Large intestine (tissue), 12 donors: ENCODE data around the gene SPIB. TPM values are rescaled to one million over a fixed set of nuclear protein-coding genes. Genes with fewer than 3 reads are reported as not detected.

Experiments
- DNase-seq, 2 donors: peaks; one replicate each; pipeline versions ENCODE4 v3.0.0 to v3.0.0-alpha.2; 2013
- H3K27ac ChIP-seq: one replicate; pipeline ENCODE4 v1.5.1; 2013; ENCODE audit warnings: low read length
- H3K27me3 ChIP-seq: 2 replicates; pipeline ENCODE4 v1.6.1; 2013; ENCODE audit warnings: low read length; ENCODE audit not compliant: control insufficient read depth, insufficient read depth
- H3K36me3 ChIP-seq: 2 replicates; pipeline ENCODE4 v1.6.1; 2013; ENCODE audit warnings: low read length; ENCODE audit not compliant: control insufficient read depth, insufficient read depth
- H3K4me1 ChIP-seq: one replicate; pipeline ENCODE4 v1.6.1; 2013; ENCODE audit warnings: low read length; ENCODE audit not compliant: control insufficient read depth, insufficient read depth
- H3K4me3 ChIP-seq: one replicate; pipeline ENCODE4 v1.5.1; 2013; ENCODE audit warnings: low read length
- H3K9me3 ChIP-seq: one replicate; pipeline ENCODE4 v1.6.1; 2013; ENCODE audit warnings: mild to moderate bottlenecking, low read depth, low read length, moderate library complexity; ENCODE audit not compliant: control insufficient read depth
- WGBS: methylation state at CpG from one replicate; pipeline ENCODE4 v1.1.5; 2013; ENCODE audit warnings: low lambda C conversion rate; ENCODE audit not compliant: insufficient coverage; 5-methylcytosine and 5-hydroxymethylcytosine counted together
- long read RNA-seq, 11 donors: transcript quantifications; one replicate each; lab custom pipeline, GENCODE V29; 2026
- polyA plus RNA-seq: library from polyadenylated mRNA; unstranded; fragments of 120-200 nt; gene quantifications from one replicate; pipeline ENCODE4 v1.2.1, GENCODE V29; 2013

SPIB gene
- 13.5 TPM for polyA plus RNA-seq
- long read RNA-seq, donor 1, transcript SPIB-205 (6 exons, 3,791 nt) = major isoform, 6 of 8 reads
- long read RNA-seq, donor 1, partial matches to known transcripts = 0 of 8 reads
- long read RNA-seq, donor 1, other reads (novel, unspliced or antisense) = 0 of 8 reads
- long read RNA-seq, donor 2, transcript SPIB-205 (6 exons, 3,791 nt) = major isoform, 5 of 5 reads
- long read RNA-seq, donor 2, partial matches to known transcripts = 0 of 5 reads
- long read RNA-seq, donor 2, other reads (novel, unspliced or antisense) = 0 of 5 reads
- long read RNA-seq, donor 3, partial matches to known transcripts = 0 of 9 reads
- long read RNA-seq, donor 3, other reads (novel, unspliced or antisense) = 0 of 9 reads
- long read RNA-seq, donor 4, partial matches to known transcripts = 0 of 2 reads
- long read RNA-seq, donor 4, other reads (novel, unspliced or antisense) = 0 of 2 reads
- long read RNA-seq, donor 5, transcript SPIB-205 (6 exons, 3,791 nt) = major isoform, 7 of 7 reads
- long read RNA-seq, donor 5, partial matches to known transcripts = 0 of 7 reads
- long read RNA-seq, donor 5, other reads (novel, unspliced or antisense) = 0 of 7 reads
- long read RNA-seq, donor 6, partial matches to known transcripts = 10 of 16 reads
- long read RNA-seq, donor 6, other reads (novel, unspliced or antisense) = 0 of 16 reads
- long read RNA-seq, donor 7, transcript SPIB-205 (6 exons, 3,791 nt) = major isoform, 8 of 9 reads
- long read RNA-seq, donor 7, partial matches to known transcripts = 0 of 9 reads
- long read RNA-seq, donor 7, other reads (novel, unspliced or antisense) = 0 of 9 reads
- long read RNA-seq, donor 8, transcript SPIB-205 (6 exons, 3,791 nt) = major isoform, 6 of 6 reads
- long read RNA-seq, donor 8, partial matches to known transcripts = 0 of 6 reads
- long read RNA-seq, donor 8, other reads (novel, unspliced or antisense) = 0 of 6 reads
- long read RNA-seq, donor 9, transcript SPIB-205 (6 exons, 3,791 nt) = major isoform, 6 of 8 reads
- long read RNA-seq, donor 9, partial matches to known transcripts = 0 of 8 reads
- long read RNA-seq, donor 9, other reads (novel, unspliced or antisense) = 0 of 8 reads
- long read RNA-seq, donor 10, transcript SPIB-205 (6 exons, 3,791 nt) = major isoform, 6 of 7 reads
- long read RNA-seq, donor 10, partial matches to known transcripts = 0 of 7 reads
- long read RNA-seq, donor 10, other reads (novel, unspliced or antisense) = 0 of 7 reads
- long read RNA-seq, donor 11, partial matches to known transcripts = 0 of 5 reads
- long read RNA-seq, donor 11, other reads (novel, unspliced or antisense) = 0 of 5 reads

- Histone ChIP-seq H3K27me3 (peaks cover 24% of the 10 kb centered on the region), H3K27ac (no peak within 1 kb of the TSS), H3K4me1 (peaks cover 8% of the 10 kb centered on the region), H3K36me3 (peaks cover 3% of the 10 kb centered on the region), H3K9me3 (peaks cover 5% of the 10 kb centered on the region), H3K4me3 (no peak within 1 kb of the TSS)
- no peak for DNase-seq
- 20% methylated on average over 1 of the region's 34 CpGs for WGBS
Measured at GRCh38 chr19:50418176-50419021, at the start of gene SPIB. TSS of gene SPIB (plus strand) at chr19:50418938. CDS start at chr19:50418963, 25 bp downstream.

DNA sequence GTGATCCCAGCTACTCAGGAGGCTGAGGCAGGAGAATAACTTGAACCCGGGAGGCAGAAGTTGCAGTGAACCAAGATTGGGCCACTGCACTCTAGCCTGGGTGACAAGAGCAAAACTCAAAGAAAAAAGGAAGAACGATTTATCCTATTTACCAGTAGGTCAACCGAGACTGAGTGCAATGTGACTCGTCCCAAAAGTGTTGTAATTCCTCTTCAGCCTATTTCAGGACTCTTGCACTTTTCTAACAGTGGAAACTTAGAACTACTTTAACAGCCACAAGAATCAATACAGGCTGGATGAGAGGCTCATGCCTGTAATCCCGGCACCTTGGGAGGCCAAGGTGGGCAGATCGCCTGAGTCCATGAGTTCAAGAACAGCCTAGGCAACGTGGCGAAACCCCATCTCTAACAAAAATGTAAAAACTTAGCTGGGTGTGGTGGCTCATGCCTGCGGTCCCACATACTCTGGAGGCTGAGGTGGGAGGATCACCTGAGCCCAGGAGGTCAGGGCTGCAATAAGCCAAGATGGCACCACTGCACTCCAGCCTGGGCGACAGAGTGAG, 46.7 kb upstream of the SPIB start:
- no peaks in the 10 kb centered on the region for H3K27me3 ChIP-seq
- H3K36me3 ChIP-seq = no peaks in the 10 kb centered on the region
- no peak overlapping the region for H3K4me3 ChIP-seq
- no CpG with 5 or more reads among the region's 10 CpGs for WGBS
- H3K4me1 ChIP-seq = no peaks in the 10 kb centered on the region
- no peak overlapping the region for H3K27ac ChIP-seq
- H3K9me3 ChIP-seq = no peaks in the 10 kb centered on the region
- no peak for DNase-seq

DNA sequence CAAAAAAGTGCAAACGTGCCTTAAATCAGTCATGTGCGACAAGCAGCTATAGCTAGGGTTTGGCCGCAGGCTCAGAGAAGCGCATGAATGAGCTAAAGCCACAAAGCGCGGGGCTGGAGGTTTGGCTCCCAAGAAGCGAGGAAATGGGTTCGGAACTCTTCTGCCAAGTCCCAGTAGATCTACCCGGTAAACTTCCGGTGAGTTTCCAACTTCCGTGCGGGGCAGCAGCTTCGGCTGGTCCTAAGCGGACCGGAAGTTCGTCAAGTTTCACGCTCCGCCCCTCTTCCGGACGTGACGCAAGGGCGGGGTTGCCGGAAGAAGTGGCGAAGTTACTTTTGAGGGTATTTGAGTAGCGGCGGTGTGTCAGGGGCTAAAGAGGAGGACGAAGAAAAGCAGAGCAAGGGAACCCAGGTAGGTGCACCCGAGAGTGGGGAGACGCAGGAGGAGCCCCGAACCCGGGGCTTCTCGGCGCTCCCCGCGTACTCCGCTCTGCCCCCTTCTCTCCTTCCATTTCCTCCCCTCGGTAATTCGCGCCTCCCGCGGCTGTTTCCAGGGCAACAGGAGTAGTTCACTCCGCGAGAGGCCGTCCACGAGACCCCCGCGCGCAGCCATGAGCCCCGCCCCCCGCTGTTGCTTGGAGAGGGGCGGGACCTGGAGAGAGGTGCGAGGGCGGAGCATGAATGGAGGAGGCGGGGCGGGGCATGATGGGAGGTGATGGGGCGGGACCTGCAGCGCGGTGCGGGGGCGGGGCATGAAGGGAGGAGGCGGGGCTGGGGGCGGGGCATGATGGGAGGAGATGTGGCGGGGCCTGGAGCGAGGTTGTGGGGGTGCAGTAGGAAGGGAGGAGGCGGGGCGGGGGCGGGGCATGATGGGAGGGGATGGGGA, 42.3 kb upstream of the SPIB start, which contains the start of gene NR1H2:
TSS of gene NR1H2 (plus strand) at position 292 of the 885 bp plus-strand sequence. CDS start 1,149 bp downstream, outside the sequence.
- WGBS = 0% methylated on average over 2 of the region's 67 CpGs
- peaks cover 41% of the 10 kb centered on the region for H3K36me3 ChIP-seq
- DNase-seq = peak; percentile 96

DNA sequence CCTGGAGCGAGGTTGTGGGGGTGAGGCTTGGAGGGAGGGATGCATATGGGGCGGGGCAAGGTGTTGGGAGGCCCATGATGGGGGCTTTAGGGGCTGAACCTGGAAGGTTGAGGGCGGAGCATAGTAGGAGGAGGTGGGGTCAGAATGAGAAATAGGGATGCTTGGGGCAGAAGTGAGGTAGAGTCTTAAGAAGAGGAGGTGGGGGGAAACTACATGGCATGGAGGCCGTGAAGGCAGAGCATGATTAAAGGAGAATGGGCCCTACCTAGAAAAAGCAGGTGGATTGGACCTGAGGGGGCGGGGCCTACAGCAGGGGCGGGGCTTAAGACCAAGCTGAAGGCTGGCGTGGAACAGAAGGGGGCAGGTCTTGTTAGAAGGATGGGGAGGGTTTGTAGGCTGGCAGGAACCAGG, 41.7 kb upstream of the SPIB start:
- WGBS = no CpG with 5 or more reads among the region's 7 CpGs
- Histone ChIP-seq H3K27ac (no peak overlapping the region), H3K36me3 (peaks cover 48% of the 10 kb centered on the region), H3K9me3 (no peaks in the 10 kb centered on the region), H3K4me3 (no peak overlapping the region), H3K4me1 (no peaks in the 10 kb centered on the region), H3K27me3 (no peaks in the 10 kb centered on the region)
- peak in 1 of 2 donors; percentile 36 for DNase-seq

More for the DNA sequence above, 42.3 kb upstream of the SPIB start, which contains the start of gene NR1H2:
- Histone ChIP-seq H3K9me3 (no peaks in the 10 kb centered on the region), H3K4me3 (peak within 1 kb of the TSS; percentile 97), H3K27ac (peak within 1 kb of the TSS; percentile 97), H3K27me3 (no peaks in the 10 kb centered on the region), H3K4me1 (no peaks in the 10 kb centered on the region)

GRCh38 chr19:50377517-50377916, 41.2 kb upstream of the SPIB start:
- no peaks in the 10 kb centered on the region for H3K27me3 ChIP-seq
- no peaks in the 10 kb centered on the region for H3K4me1 ChIP-seq
- no peak for DNase-seq
- H3K36me3 ChIP-seq = peaks cover 52% of the 10 kb centered on the region
- no peak overlapping the region for H3K4me3 ChIP-seq
- H3K27ac ChIP-seq = no peak overlapping the region
- no CpG with 5 or more reads among the region's 9 CpGs for WGBS
- H3K9me3 ChIP-seq = no peaks in the 10 kb centered on the region

GRCh38 chr19:50378169-50378862, 40.4 kb upstream of the SPIB start:
- Histone ChIP-seq H3K4me1 (peaks cover 2% of the 10 kb centered on the region), H3K27ac (no peak overlapping the region), H3K4me3 (no peak overlapping the region), H3K27me3 (no peaks in the 10 kb centered on the region), H3K9me3 (no peaks in the 10 kb centered on the region), H3K36me3 (peaks cover 56% of the 10 kb centered on the region)
- no CpG with 5 or more reads among the region's 36 CpGs for WGBS
- no peak for DNase-seq

- Histone ChIP-seq H3K9me3 (no peaks in the 10 kb centered on the region), H3K27ac (no peak overlapping the region), H3K27me3 (no peaks in the 10 kb centered on the region), H3K4me3 (no peak overlapping the region), H3K36me3 (peaks cover 56% of the 10 kb centered on the region), H3K4me1 (peaks cover 6% of the 10 kb centered on the region)
- DNase-seq = no peak
- WGBS = no CpG with 5 or more reads among the region's 10 CpGs
Measured at GRCh38 chr19:50378863-50379236, 39.9 kb upstream of the SPIB start.

DNA sequence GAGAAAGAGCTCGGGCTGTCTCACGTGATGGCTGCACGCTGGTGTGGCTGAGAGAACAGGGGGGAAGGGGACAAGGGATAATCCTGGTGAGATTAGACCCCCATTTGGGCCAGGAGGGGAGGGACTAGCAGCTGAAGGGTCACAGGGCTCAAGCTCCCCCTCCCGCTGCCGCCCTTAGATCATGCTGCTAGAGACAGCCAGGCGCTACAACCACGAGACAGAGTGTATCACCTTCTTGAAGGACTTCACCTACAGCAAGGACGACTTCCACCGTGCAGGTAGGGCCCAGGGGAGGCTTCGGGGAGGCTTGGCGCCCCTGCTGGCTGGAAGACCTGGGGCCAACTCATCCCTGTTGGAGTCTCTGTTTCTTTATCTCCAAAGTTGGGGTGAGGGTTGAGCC, 39.1 kb upstream of the SPIB start:
- no CpG with 5 or more reads among the region's 11 CpGs for WGBS
- Histone ChIP-seq H3K27ac (no peak overlapping the region), H3K4me1 (peaks cover 7% of the 10 kb centered on the region), H3K4me3 (no peak overlapping the region), H3K9me3 (no peaks in the 10 kb centered on the region), H3K27me3 (no peaks in the 10 kb centered on the region), H3K36me3 (peaks cover 56% of the 10 kb centered on the region)
- no peak for DNase-seq
